Stimulated activated CD8-positive, alpha-beta memory T cell treated with anti-CD3 and anti-CD28 coated beads, Interleukin-7, amount 100 ng/mL, for 4 hours (primary cell): ENCODE data around the gene HIVEP2.

Experiments
- DNase-seq, 2 donors: peaks; one replicate each; pipeline ENCODE4 v3.0.0-alpha.2; 2020; ENCODE audit warnings: low read depth in 2 of 2

The HIVEP2 gene

DNA sequence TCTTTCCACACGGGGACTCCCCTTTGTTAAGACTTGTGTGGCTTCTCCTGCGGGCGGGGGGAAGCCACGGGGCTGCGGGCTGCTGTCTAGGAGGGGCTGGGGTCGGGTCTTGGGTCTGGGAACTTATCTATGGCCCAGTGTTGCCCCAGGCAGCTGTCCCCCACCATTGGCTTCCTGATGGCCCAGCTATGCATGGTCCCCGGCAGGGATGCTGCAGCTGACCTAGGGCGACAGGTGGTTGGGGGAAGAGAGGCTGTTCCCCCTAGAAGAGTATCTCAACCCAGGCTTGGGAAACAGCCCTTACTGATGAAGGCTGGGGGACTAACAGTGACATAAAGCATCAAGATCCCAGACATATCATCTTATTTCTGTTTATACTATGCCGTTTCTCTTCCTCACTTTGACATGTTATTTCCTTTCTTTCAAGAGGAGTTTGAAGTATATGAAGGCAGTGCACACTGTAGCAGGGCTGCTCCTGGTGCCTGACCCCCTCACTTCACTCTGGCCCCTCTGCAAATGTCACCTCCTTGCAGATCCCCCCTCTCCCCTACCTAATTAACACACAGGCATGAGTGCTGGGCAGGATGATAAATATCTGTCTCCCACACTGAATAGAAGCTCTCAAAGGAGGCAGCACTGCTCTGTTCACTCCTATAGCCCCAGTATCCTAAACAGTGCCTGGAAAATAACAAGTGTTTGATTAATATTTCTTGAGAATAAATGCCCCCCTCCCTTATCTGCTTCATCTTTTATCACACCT, 87.0 kb downstream of the HIVEP2 start:
- no peak for DNase-seq

- no peak for DNase-seq
Observed at GRCh38 chr6:142857233-142857761, 87.7 kb downstream of the HIVEP2 start.

- peak in 1 of 2 donors; percentile 36 for DNase-seq
Observed at GRCh38 chr6:142856624-142857232, 88.2 kb downstream of the HIVEP2 start.

DNA sequence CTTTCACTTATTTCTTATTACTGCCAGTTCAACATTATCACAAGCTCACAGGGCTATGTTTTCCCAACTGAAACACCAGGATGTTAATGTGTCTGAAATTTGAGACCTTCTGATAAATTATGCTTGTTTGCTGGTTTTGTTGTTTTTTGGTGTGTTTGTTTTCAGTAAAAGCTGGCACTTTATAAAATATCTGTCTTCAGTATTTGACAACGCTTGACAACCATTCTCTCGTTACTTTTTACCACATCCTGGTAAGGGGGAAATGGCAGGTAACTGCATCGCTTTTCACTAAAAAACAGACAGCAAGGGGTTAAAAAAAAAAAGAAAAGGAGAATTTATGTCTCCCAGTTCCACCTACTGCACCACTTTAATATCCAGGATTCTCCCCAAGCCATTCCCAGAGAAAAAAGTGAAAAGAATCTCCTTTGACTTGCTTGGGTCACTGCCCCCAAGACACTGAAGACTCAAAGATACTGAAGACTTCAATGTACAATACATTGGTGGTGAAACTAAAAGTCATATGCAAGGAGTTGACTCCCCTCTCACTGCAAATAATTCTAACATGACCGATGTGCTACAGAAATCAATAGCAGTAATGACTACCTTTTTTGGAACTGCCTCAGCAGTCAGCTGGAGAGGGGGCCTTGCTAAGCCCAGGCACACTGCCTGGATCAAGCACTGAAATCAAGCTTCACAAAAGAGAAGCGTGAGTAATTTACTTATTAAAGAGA, 88.9 kb downstream of the HIVEP2 start:
- DNase-seq: no peak

DNA sequence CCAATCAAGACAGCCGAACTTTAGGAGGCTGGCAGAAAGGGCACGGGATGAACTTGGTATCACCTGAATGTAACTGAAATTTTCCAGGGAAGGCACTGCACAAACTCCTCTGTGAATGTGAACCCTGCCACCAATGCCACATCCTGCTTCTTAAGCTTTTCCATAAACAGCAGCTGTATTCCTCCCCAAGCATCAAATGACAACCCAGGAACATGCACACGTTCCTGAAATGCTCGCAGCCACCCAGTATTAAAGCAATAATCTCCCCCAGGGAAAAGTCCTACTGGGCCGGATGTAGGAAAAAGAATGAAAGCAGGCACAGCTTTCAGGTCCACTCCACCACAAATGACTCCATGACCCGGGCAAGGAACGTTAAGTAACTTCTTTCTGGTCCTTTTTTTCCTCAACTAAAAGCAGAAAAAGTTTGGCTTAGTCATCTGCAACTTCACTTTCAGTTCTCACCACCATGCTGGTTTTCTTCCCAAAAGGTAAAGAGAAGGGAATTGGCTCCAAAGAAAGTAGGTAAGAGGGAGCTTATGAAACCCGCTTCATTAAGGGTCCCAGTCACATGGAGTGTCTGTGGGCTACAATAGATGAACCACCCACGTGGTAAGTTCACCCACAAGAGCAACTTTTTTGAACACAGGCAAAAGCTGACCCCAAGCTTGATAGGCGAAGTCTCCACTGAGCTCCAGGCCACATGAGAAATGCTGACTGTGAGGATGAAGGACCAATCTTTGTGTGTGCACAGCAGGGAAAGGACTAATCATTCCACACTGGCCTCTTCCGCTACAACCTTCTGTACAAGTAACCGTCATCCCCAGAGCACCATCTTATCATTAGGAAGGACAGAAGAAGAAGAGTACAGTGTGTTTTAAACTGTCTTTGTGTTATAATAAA, 90.1 kb downstream of the HIVEP2 start:
- DNase-seq: no peak

- DNase-seq: no peak
Observed at GRCh38 chr6:142853244-142854180, 91.5 kb downstream of the HIVEP2 start.

- no peak for DNase-seq
Observed at GRCh38 chr6:142851601-142852000, 93.4 kb downstream of the HIVEP2 start.

- DNase-seq: peak in 1 of 2 donors; percentile 47
Observed at GRCh38 chr6:142850679-142851423, 94.1 kb downstream of the HIVEP2 start.

DNA sequence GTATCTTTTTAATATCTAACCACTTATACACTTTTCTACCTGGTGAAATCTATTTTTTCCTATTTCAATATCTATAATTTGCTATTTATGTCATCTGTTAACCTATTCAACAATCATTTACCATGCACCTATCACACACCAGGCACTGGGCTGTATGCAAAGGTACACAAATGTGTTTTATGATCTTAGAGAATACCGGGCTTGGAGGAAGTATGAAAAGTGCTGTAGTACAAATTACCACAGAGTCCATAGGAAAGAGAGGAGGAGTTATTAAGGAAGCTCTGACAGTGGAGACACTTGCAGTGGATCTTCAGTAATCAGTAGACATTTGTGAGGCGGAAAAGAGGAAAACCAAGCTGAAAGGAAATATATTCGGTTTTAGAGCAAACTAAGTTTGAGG, 96.0 kb downstream of the HIVEP2 start:
- no peak for DNase-seq

DNA sequence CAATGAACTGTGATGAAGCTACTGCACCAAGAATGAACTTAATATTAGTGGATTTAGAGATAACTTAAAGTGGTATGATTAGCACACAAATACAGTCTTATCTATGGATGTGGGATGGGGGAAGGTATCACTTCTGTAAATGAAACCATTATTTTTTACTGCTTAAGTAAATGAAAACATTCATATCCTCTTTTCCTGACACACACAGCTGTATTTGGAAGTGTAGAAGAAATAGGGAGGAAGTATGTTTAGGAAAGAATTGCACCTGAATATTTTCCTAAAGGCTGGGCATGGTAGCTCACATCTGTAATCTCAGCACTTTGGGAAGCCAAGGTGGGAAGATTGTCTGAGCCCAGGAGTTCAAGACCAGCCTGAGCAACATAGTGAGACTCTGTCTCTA, 96.8 kb downstream of the HIVEP2 start:
- DNase-seq: no peak

- no peak for DNase-seq
Observed at GRCh38 chr6:142846883-142847287, 98.1 kb downstream of the HIVEP2 start.

DNA sequence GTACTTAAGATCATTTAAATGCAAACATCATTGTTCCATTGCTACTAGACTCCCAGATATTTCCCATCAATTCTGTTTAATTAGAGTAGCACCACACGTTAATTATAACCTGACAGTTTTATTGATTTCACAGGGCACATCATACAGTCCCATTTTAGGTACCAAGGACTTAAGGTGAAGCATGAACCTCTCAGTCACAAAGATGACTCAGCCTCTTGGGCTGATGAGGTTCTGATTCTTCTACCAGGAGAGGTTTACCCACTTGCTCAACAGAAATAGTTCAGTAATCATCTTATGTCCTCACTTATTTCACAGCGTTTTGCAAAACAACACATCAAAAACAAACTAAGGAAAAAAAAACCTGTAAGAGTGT, 98.5 kb downstream of the HIVEP2 start:
- DNase-seq: no peak

GRCh38 chr6:142845624-142846458, 99.1 kb downstream of the HIVEP2 start:
- DNase-seq: peak in 1 of 2 donors; percentile 26

GRCh38 chr6:142845143-142845571, 99.8 kb downstream of the HIVEP2 start:
- no peak for DNase-seq

DNA sequence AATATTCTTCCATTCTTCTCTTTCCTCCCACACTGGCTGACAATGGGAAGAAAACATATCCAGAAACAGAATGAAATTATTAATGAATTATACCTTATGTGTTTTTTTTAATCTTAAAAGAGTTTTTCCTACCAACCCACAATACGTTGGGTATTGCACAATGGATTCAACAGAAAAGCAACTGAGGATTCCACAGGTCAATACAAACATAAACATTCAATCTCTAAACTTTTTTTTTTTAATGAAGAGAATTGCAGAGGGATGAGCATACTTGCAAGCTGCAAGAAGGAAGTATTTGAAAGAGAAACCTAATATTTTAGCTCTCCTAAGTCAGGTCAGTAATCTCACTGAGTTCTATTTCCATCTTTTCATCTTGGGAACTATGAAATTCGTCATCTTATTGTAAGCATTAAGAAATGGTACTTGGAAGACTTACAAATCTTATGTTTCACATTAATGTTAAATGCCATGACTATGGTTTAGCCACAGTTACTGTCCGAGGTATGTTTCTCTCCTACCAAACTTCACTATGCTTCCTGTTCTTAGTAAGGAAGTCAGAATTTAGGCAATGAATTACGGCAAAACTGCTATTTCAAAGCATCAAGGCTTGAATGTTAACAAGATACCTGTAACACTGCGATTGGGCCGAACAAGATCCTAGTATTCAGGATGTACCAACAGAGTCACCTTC, 100.8 kb downstream of the HIVEP2 start:
- DNase-seq: no peak

- DNase-seq: no peak
Observed at GRCh38 chr6:142843361-142843760, 101.6 kb downstream of the HIVEP2 start.

DNA sequence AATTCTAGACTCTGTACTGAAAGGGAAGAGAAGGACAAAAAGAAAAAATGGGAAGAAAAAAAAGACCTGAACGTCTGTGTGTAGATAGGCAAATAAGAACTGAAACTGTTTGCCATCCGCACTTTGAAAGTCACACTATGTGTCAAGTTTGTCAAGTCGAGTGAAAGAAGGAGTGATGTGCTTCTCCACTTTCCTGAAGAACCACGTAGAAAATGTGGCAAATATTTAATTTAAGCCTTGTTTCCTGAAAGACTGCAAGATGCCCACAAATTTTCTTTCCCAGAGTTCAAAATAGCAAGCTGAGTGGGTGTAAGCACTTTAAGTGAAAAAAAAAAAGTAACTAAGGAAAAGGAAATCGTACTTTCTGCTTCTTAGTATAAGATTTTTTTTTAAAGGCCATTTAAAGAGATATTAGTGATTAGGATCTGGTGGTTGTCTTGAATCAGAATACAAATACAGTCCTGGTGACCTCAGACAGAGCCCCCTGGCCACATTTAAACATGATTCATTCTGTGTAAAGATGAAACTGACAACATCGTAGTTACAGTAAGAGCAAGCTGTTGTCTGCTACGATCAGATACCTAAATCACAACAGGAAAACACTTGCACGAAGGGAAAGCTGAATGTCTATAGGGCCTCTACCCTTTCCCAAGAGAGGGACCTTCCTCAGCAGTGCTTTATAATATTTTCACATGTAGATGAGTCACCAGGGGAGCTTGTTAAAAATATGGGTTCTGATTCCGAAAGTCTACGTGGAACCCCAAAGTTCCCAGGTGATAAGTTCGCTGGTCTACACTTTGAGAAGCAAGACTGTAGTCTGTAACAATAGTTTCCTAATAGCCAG, 102.3 kb downstream of the HIVEP2 start:
- DNase-seq: peak in 1 of 2 donors; percentile 52
